Keratinocyte (primary cell): ENCODE data around the gene FYTTD1.

ENCODE experiments used
- CTCF ChIP-seq, 3 experiments: IDR thresholded peaks in 1 of 3; conservative IDR thresholded peaks in 1 of 3; optimal IDR thresholded peaks in 1 of 3; 2 replicates in 2 of 3; 3 replicates in 1 of 3; pipeline versions ENCODE3 to v1.5.1; 2011; ENCODE audit warnings: low read length in 3 of 3, mild to moderate bottlenecking in 3 of 3, moderate library complexity in 2 of 3, control low read depth in 1 of 3, inconsistent platforms in 1 of 3; ENCODE audit not compliant: insufficient read depth in 2 of 3; ENCODE audit errors: extremely low read depth in 1 of 3
- EZH2 ChIP-seq: IDR thresholded peaks from one replicate; pipeline ENCODE4 v1.6.1; 2012; ENCODE audit warnings: inconsistent platforms, mild to moderate bottlenecking, low read length, moderate library complexity

- TF ChIP-seq CTCF (optimal IDR thresholded peaks at IDR 0.05 in 1 of 3, IDR thresholded peaks at IDR 0.05 in 1 of 3, conservative IDR thresholded peaks at IDR 0.05 in 1 of 3; ENCODE audit: extremely low read depth in 1 of 3, insufficient read depth in 2 of 3, low read length in 3 of 3) (no peak), EZH2 (no peak)
Measured at GRCh38 chr3:197802779-197803459, 53.2 kb downstream of the FYTTD1 start.
